Endothelial cell of umbilical vein (primary cell): ENCODE measurements around the gene DAB1. TPM values are rescaled to one million over a fixed set of nuclear protein-coding genes. Genes with fewer than 3 reads are reported as not detected.

Experiments used
- BruUV-seq: library from RNA; stranded (reverse); fragments of 400-500 nt; replicated peaks from 2 replicates; lab custom pipeline; 2021; lab: Mats Ljungman, UMichigan
- CTCF ChIA-PET: fragments of 300-600, 350-600 bp; sonication (Branson Sonifier 250); formaldehyde crosslinking; loops from one replicate; lab custom pipeline; 2021; ENCODE audit warnings: antibody characterized with exemption, inconsistent platforms; lab: Charles Lee
- POLR2A ChIA-PET: fragments of 300-600, 350-600 bp; sonication (Branson Sonifier 250); formaldehyde crosslinking; loops from one replicate; lab custom pipeline; 2021; ENCODE audit warnings: antibody characterized with exemption, inconsistent platforms; lab: Charles Lee
- DNase-seq: peaks from one replicate; pipeline ENCODE4 v3.0.0-alpha.2; 2011; ENCODE audit warnings: low read depth, low spot score
- FAIRE-seq: peaks from 2 replicates; lab custom pipeline; 2011; peaks lifted over from hg19 to GRCh38; lab: Jason Lieb, UNC
- H2AFZ ChIP-seq: 2 replicates; pipeline ENCODE4 v1.6.0; 2012; ENCODE audit warnings: low read depth, low read length, control low read depth, inconsistent platforms
- H3K27ac ChIP-seq: 2 replicates; pipeline ENCODE4 v1.5.1; 2011; ENCODE audit warnings: low read depth, mild to moderate bottlenecking, control low read depth, low read length, moderate library complexity; ENCODE audit not compliant: insufficient read depth
- H3K27me3 ChIP-seq, 2 experiments: 2 replicates each; pipeline versions ENCODE4 v1.6.0 to v1.6.1; 2011; ENCODE audit warnings: low read length in 2 of 2, mixed read lengths in 1 of 2; ENCODE audit not compliant: control insufficient read depth in 2 of 2, insufficient read depth in 2 of 2
- H3K36me3 ChIP-seq, 2 experiments: 2 replicates in 1 of 2; 3 replicates in 1 of 2; pipeline ENCODE4 v1.5.1; 2011; ENCODE audit warnings: low read length in 2 of 2, mild to moderate bottlenecking in 1 of 2, moderate library complexity in 1 of 2; ENCODE audit not compliant: control insufficient read depth in 2 of 2, insufficient read depth in 2 of 2; ENCODE audit errors: extremely low read depth in 1 of 2
- H3K4me1 ChIP-seq: 3 replicates; pipeline ENCODE4 v1.5.1; 2011; ENCODE audit warnings: mild to moderate bottlenecking, low read length; ENCODE audit not compliant: control insufficient read depth, insufficient read depth; ENCODE audit errors: extremely low read depth
- H3K4me2 ChIP-seq: 2 replicates; pipeline ENCODE4 v1.6.1; 2011; ENCODE audit warnings: low read length, control low read depth, mixed read lengths; ENCODE audit not compliant: insufficient read depth
- H3K4me3 ChIP-seq, 3 experiments: fragments of 200-600 bp in 1 of 3; sonication (generic), shearing (Covaris generic) in 1 of 3; replicated peaks in 1 of 3; 2 replicates each; pipeline ENCODE4 v1.5.1; 2011 to 2016; ENCODE audit warnings: control low read depth in 3 of 3, low read length in 3 of 3, mild to moderate bottlenecking in 2 of 3, inconsistent platforms in 1 of 3, low read depth in 1 of 3, moderate library complexity in 1 of 3; ENCODE audit not compliant: insufficient read depth in 1 of 3
- H3K79me2 ChIP-seq: 2 replicates; pipeline ENCODE4 v1.6.0; 2012; ENCODE audit warnings: low read length, inconsistent platforms; ENCODE audit not compliant: control insufficient read depth, insufficient read depth
- H3K9ac ChIP-seq: replicated peaks from 2 replicates; pipeline ENCODE3; 2011; ENCODE audit warnings: low read length, control low read depth; ENCODE audit not compliant: insufficient read depth; ENCODE audit errors: extremely low read depth
- H3K9me1 ChIP-seq: replicated peaks from 3 replicates; pipeline ENCODE4 v1.6.0; 2011; ENCODE audit warnings: mild to moderate bottlenecking, low read length; ENCODE audit not compliant: control insufficient read depth, insufficient read depth; ENCODE audit errors: extremely low read depth
- H3K9me3 ChIP-seq: replicated peaks from 2 replicates; pipeline ENCODE4 v1.5.1; 2012; ENCODE audit warnings: low read length, inconsistent platforms; ENCODE audit not compliant: control insufficient read depth, insufficient read depth
- H4K20me1 ChIP-seq: replicated peaks from 2 replicates; pipeline ENCODE3; 2011; ENCODE audit warnings: mild to moderate bottlenecking, low read length; ENCODE audit not compliant: control insufficient read depth, insufficient read depth; ENCODE audit errors: extremely low read depth
- EZH2 ChIP-seq: IDR thresholded peaks from 2 replicates; pipeline ENCODE4 v1.6.1; 2012; ENCODE audit warnings: borderline replicate concordance, low read depth, mild to moderate bottlenecking, moderate library complexity, low read length, inconsistent platforms; ENCODE audit not compliant: severe bottlenecking
- FOS ChIP-seq: IDR thresholded peaks from 2 replicates; pipeline ENCODE4 v1.6.1; 2011; ENCODE audit warnings: mild to moderate bottlenecking, low read length, moderate library complexity, borderline replicate concordance; ENCODE audit not compliant: insufficient read depth
- GATA2 ChIP-seq: IDR thresholded peaks from 2 replicates; pipeline ENCODE4 v1.7.0; 2011; ENCODE audit warnings: low read depth, mild to moderate bottlenecking, moderate library complexity, mixed read lengths, low read length; ENCODE audit not compliant: insufficient read length, insufficient read depth
- JUN ChIP-seq: IDR thresholded peaks from 2 replicates; pipeline ENCODE4 v1.6.1; 2011; ENCODE audit warnings: borderline replicate concordance, low read depth; ENCODE audit not compliant: insufficient read length, insufficient read depth
- MYC ChIP-seq: IDR thresholded peaks from one replicate; pipeline ENCODE4 v1.6.1; 2011; ENCODE audit warnings: mild to moderate bottlenecking, low read depth, low read length
- POLR2A ChIP-seq: IDR thresholded peaks from 2 replicates; pipeline ENCODE4 v1.6.1; 2012; ENCODE audit warnings: low read depth, mild to moderate bottlenecking, control low read depth, low read length
- POLR2AphosphoS5 ChIP-seq: IDR thresholded peaks from 2 replicates; pipeline ENCODE4 v1.6.1; 2012; ENCODE audit warnings: low read depth, mild to moderate bottlenecking, control low read depth, low read length, moderate library complexity; ENCODE audit not compliant: insufficient read depth
- dilution Hi-C: fragments of 300-500 bp; cut with MboI; formaldehyde crosslinking; loops from one replicate; pipeline ENCODE4 v1.15.0; 2019; ENCODE audit warnings: low sequenced_read_pairs; ENCODE audit not compliant: extremely low pct_ligation_motif_present
- intact Hi-C: fragments of 100-400 bp; cut with micrococcal nuclease; formaldehyde crosslinking; loops from one replicate; pipeline ENCODE4 v1.10.0; 2022
- polyA plus RNA-seq, 4 experiments: library from polyadenylated mRNA; depleted of rRNA in 3 of 4; stranded (reverse) in 3 of 4; unstranded in 1 of 4; fragments of >200 nt; gene quantifications; 2 replicates each; pipeline versions ENCODE4 v1.2.1 to v1.2.3, GENCODE V29; 2011 to 2012; ENCODE audit warnings: missing spikeins in 1 of 4
- total RNA-seq: library from RNA; stranded (reverse); gene quantifications from 2 replicates; pipeline ENCODE4 v1.2.3, GENCODE V29; 2021
- TF ChIP-seq, protein P1 (sequence below), 2 donors: IDR thresholded peaks; 1 replicate in 1 of 2; 2 replicates in 1 of 2; pipeline ENCODE4 v1.5.1; 2011; ENCODE audit warnings: low read length in 2 of 2, mild to moderate bottlenecking in 2 of 2, moderate library complexity in 2 of 2, control low read depth in 1 of 2, inconsistent platforms in 1 of 2, low read depth in 1 of 2; ENCODE audit not compliant: insufficient read depth in 1 of 2; ENCODE audit errors: extremely low read depth in 1 of 2
- TF ChIP-seq, protein P2 (sequence below): IDR thresholded peaks from 2 replicates; pipeline ENCODE4 v1.6.1; 2011; ENCODE audit not compliant: insufficient read depth, insufficient read length

Gene DAB1
- total and polyA plus RNA-seq, 2 donors (not counting 3 experiments of a cell fraction or from before 2014, with no cell fraction given) = not detected

DNA sequence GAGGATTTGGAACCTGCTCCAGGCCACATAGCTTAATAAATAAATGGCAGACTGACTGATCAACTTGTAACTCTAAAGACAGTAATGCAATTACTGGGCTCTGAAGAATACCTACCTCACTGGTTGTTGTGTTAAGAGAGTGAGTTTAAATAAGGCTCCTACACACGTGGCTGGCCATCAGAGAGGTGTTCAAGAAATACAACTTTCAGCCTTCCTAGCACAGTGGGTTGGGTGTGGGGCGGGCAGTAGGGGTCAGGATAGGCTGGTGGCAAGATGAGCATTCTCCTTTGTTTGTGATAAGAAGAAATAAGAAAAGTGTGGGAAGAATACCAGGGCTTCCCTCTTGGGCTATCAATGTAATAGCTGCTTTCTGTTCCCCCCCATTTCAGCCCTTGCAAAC lies 151.3 kb downstream of the DAB1 start:
- dilution Hi-C loops = no loop called here
- no peaks in the 10 kb centered on the region for H3K4me1 ChIP-seq
- intact Hi-C loops = no loop called here
- no peak for DNase-seq
- no peak overlapping the region for H3K27ac ChIP-seq
- H3K9me3 ChIP-seq = peaks cover 3% of the 10 kb centered on the region
- H3K36me3 ChIP-seq = no peaks in the 10 kb centered on the region
- H2AFZ ChIP-seq = no peak overlapping the region
- ChIA-PET POLR2A (no interaction called here), CTCF (no interaction called here)
- TF ChIP-seq EZH2 (no peak), GATA2 (no peak), POLR2AphosphoS5 (no peak), MYC (no peak), POLR2A (no peak), JUN (no peak), FOS (no peak)
- TF ChIP-seq, protein P1, sequence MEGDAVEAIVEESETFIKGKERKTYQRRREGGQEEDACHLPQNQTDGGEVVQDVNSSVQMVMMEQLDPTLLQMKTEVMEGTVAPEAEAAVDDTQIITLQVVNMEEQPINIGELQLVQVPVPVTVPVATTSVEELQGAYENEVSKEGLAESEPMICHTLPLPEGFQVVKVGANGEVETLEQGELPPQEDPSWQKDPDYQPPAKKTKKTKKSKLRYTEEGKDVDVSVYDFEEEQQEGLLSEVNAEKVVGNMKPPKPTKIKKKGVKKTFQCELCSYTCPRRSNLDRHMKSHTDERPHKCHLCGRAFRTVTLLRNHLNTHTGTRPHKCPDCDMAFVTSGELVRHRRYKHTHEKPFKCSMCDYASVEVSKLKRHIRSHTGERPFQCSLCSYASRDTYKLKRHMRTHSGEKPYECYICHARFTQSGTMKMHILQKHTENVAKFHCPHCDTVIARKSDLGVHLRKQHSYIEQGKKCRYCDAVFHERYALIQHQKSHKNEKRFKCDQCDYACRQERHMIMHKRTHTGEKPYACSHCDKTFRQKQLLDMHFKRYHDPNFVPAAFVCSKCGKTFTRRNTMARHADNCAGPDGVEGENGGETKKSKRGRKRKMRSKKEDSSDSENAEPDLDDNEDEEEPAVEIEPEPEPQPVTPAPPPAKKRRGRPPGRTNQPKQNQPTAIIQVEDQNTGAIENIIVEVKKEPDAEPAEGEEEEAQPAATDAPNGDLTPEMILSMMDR (IDR thresholded peaks at IDR 0.05; ENCODE audit: extremely low read depth in 1 of 2, insufficient read depth in 1 of 2, low read depth in 1 of 2, low read length in 2 of 2) = no peak
- TF ChIP-seq, protein P2, sequence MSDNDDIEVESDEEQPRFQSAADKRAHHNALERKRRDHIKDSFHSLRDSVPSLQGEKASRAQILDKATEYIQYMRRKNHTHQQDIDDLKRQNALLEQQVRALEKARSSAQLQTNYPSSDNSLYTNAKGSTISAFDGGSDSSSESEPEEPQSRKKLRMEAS = no peak
- H3K79me2 ChIP-seq = no peaks in the 10 kb centered on the region
- H3K9me1 ChIP-seq = no peaks in the 10 kb centered on the region
- H3K9ac ChIP-seq = no peak overlapping the region
- H3K4me2 ChIP-seq = no peak overlapping the region
- no TSS peak for BruUV-seq
- FAIRE-seq = no peak
- no peak overlapping the region for H3K4me3 ChIP-seq
- H4K20me1 ChIP-seq = no peaks in the 10 kb centered on the region
- no peaks in the 10 kb centered on the region for H3K27me3 ChIP-seq
